Activated CD4-positive, alpha-beta T cell treated with anti-CD3 and anti-CD28 coated beads for 36 hours (primary cell): ENCODE data around the gene APOM. TPM values are rescaled to one million over a fixed set of nuclear protein-coding genes. Genes with fewer than 3 reads are reported as not detected.

Experiments used
- ATAC-seq: fragments of 200-7000 bp; cut with Tn5 transposase; one replicate; pipeline ENCODE4 v1.10.0; 2021; ENCODE audit warnings: mild to moderate bottlenecking, moderate library complexity
- CTCF ChIA-PET: fragments of 350-600 bp; sonication (Branson Sonifier 250); formaldehyde crosslinking; loops from one replicate; lab custom pipeline; 2021; ENCODE audit warnings: antibody characterized with exemption; lab: Charles Lee
- POLR2A ChIA-PET: fragments of 350-600 bp; sonication (Branson Sonifier 250); formaldehyde crosslinking; loops from one replicate; lab custom pipeline; 2021; ENCODE audit warnings: antibody characterized with exemption, inconsistent platforms; lab: Charles Lee
- DNase-seq: peaks from one replicate; pipeline ENCODE4 v3.0.0-alpha.2; 2020
- H3K27ac Mint-ChIP-seq: one replicate; pipeline ENCODE4 v1.8.0; 2021; ENCODE audit warnings: mixed read lengths
- H3K27me3 Mint-ChIP-seq: one replicate; pipeline ENCODE4 v1.8.0; 2021; ENCODE audit warnings: mixed read lengths
- H3K36me3 Mint-ChIP-seq: one replicate; pipeline ENCODE4 v1.8.0; 2021; ENCODE audit warnings: low read depth, mixed read lengths
- H3K4me1 Mint-ChIP-seq: one replicate; pipeline ENCODE4 v1.8.0; 2021; ENCODE audit warnings: mixed read lengths
- H3K4me3 Mint-ChIP-seq: one replicate; pipeline ENCODE4 v1.8.0; 2021; ENCODE audit warnings: mild to moderate bottlenecking, moderate library complexity, mixed read lengths
- H3K9me3 Mint-ChIP-seq: one replicate; pipeline ENCODE4 v1.8.0; 2021; ENCODE audit warnings: low read depth, mixed read lengths
- intact Hi-C, 2 experiments: fragments of 100-400 bp; cut with DNase I in 1 of 2; cut with micrococcal nuclease in 1 of 2; formaldehyde crosslinking; loops; one replicate each; pipeline versions ENCODE4 v1.14.2 to v1.15.1; 2022 to 2024; cut with DNase I, micrococcal nuclease
- total RNA-seq, 2 experiments: library from RNA; stranded (reverse); gene quantifications; one replicate each; pipeline ENCODE4 v1.2.3, GENCODE V29; 2021

Gene APOM
- total RNA-seq, 2 experiments from 2014 or later, result 3.4 to 4.0 TPM

- DNase-seq (no peak), ATAC-seq (no peak)
- ChIA-PET CTCF (no interaction called here), POLR2A (no interaction called here)
- no peaks in the 10 kb centered on the region for H3K9me3 Mint-ChIP-seq
- H3K4me3 Mint-ChIP-seq, result no peak overlapping the region
- intact Hi-C loops, result no loop called here
- H3K27me3 Mint-ChIP-seq, result no peaks in the 10 kb centered on the region
- H3K27ac Mint-ChIP-seq, result no peak overlapping the region
- H3K36me3 Mint-ChIP-seq, result peaks cover 81% of the 10 kb centered on the region
- no peaks in the 10 kb centered on the region for H3K4me1 Mint-ChIP-seq
These were observed 24.5 kb upstream of the APOM start for GRCh38 chr6:31631209-31631608.

- ChIA-PET CTCF (no interaction called here), POLR2A (no interaction called here)
- Mint-ChIP-seq H3K4me3 (no peak overlapping the region), H3K27me3 (no peaks in the 10 kb centered on the region), H3K36me3 (peaks cover 81% of the 10 kb centered on the region), H3K27ac (no peak overlapping the region), H3K9me3 (no peaks in the 10 kb centered on the region), H3K4me1 (no peaks in the 10 kb centered on the region)
- intact Hi-C loops, result no loop called here
- ATAC-seq (no peak), DNase-seq (no peak)
These were observed 23.9 kb upstream of the APOM start for GRCh38 chr6:31631681-31632278.

- intact Hi-C loops, result no loop called here
- no peak overlapping the region for H3K4me3 Mint-ChIP-seq
- no peak overlapping the region for H3K27ac Mint-ChIP-seq
- no peak for ATAC-seq
- H3K27me3 Mint-ChIP-seq, result no peaks in the 10 kb centered on the region
- ChIA-PET POLR2A (no interaction called here), CTCF (interaction anchor here (0.6 kb wide), 1 partner anchor 116 kb away, joined by 4 read pairs; no protein-coding TSS in a partner anchor)
- DNase-seq, result no peak
- H3K4me1 Mint-ChIP-seq, result no peaks in the 10 kb centered on the region
- H3K36me3 Mint-ChIP-seq, result peaks cover 81% of the 10 kb centered on the region
- H3K9me3 Mint-ChIP-seq, result no peaks in the 10 kb centered on the region
These were observed 23.3 kb upstream of the APOM start for GRCh38 chr6:31632279-31632946.

- H3K4me3 Mint-ChIP-seq, result no peak overlapping the region
- ATAC-seq (no peak), DNase-seq (no peak)
- ChIA-PET POLR2A (interaction anchor here (1.4 to 1.5 kb wide), 2 partner anchors 8 to 11 kb away, joined by 3 to 7 read pairs; no protein-coding TSS in a partner anchor), CTCF (no interaction called here)
- intact Hi-C loops, result no loop called here
- H3K4me1 Mint-ChIP-seq, result no peaks in the 10 kb centered on the region
- H3K9me3 Mint-ChIP-seq, result no peaks in the 10 kb centered on the region
- peaks cover 77% of the 10 kb centered on the region for H3K36me3 Mint-ChIP-seq
- H3K27ac Mint-ChIP-seq, result no peak overlapping the region
- H3K27me3 Mint-ChIP-seq, result no peaks in the 10 kb centered on the region
These were observed 22.2 kb upstream of the APOM start for GRCh38 chr6:31633447-31633846.

GRCh38 chr6:31634131-31634530, 21.6 kb upstream of the APOM start:
- Mint-ChIP-seq H3K36me3 (peaks cover 78% of the 10 kb centered on the region), H3K4me3 (no peak overlapping the region), H3K9me3 (no peaks in the 10 kb centered on the region), H3K4me1 (no peaks in the 10 kb centered on the region), H3K27ac (peak overlapping the region; percentile 56), H3K27me3 (no peaks in the 10 kb centered on the region)
- DNase-seq, result no peak
- ATAC-seq, result no peak
- intact Hi-C loops, result no loop called here
- ChIA-PET CTCF (interaction anchor here (0.8 kb wide), 1 partner anchor 242 kb away, joined by 3 read pairs; no protein-coding TSS in a partner anchor), POLR2A (interaction anchor here (1.4 to 1.5 kb wide), 2 partner anchors 8 to 11 kb away, joined by 3 to 7 read pairs; no protein-coding TSS in a partner anchor)

GRCh38 chr6:31634969-31635575, 20.6 kb upstream of the APOM start:
- Mint-ChIP-seq H3K9me3 (no peaks in the 10 kb centered on the region), H3K27ac (peak overlapping the region; percentile 17), H3K36me3 (peaks cover 74% of the 10 kb centered on the region), H3K4me3 (no peak overlapping the region), H3K4me1 (peaks cover 7% of the 10 kb centered on the region), H3K27me3 (no peaks in the 10 kb centered on the region)
- ATAC-seq, result no peak
- intact Hi-C loops, result no loop called here
- ChIA-PET POLR2A (interaction anchor here (0.7 to 1.5 kb wide), 5 partner anchors 8 to 12 kb away, joined by 3 to 7 read pairs (median 3); no protein-coding TSS in a partner anchor), CTCF (no interaction called here)
- no peak for DNase-seq

- Mint-ChIP-seq H3K4me3 (no peak overlapping the region), H3K36me3 (peaks cover 68% of the 10 kb centered on the region), H3K27ac (peak overlapping the region; percentile 61), H3K9me3 (no peaks in the 10 kb centered on the region), H3K4me1 (peaks cover 7% of the 10 kb centered on the region), H3K27me3 (no peaks in the 10 kb centered on the region)
- intact Hi-C loops, result no loop called here
- ChIA-PET CTCF (no interaction called here), POLR2A (interaction anchor here (0.6 to 3.6 kb wide), 4 partner anchors 9 to 101 kb away, joined by 3 to 29 read pairs (median 8); no protein-coding TSS in a partner anchor)
- ATAC-seq (no peak), DNase-seq (no peak)
These were observed 18.7 kb upstream of the APOM start for GRCh38 chr6:31636698-31637596.

- no peaks in the 10 kb centered on the region for H3K27me3 Mint-ChIP-seq
- DNase-seq, result no peak
- H3K9me3 Mint-ChIP-seq, result no peaks in the 10 kb centered on the region
- peak; percentile 9 for ATAC-seq
- CTCF ChIA-PET, result interaction anchor here (0.6 to 2.8 kb wide), 7 partner anchors 13 to 1723 kb away, joined by 3 to 8 read pairs (median 3); no protein-coding TSS in a partner anchor
- H3K4me3 Mint-ChIP-seq, result no peak overlapping the region
- peaks cover 51% of the 10 kb centered on the region for H3K36me3 Mint-ChIP-seq
- intact Hi-C loops, result no loop called here
- POLR2A ChIA-PET, result interaction anchor here (1.3 to 3.6 kb wide), 3 partner anchors 11 to 97 kb away, joined by 4 to 29 read pairs (median 11); partner anchors contain the start of gene DDX39B
- peaks cover 7% of the 10 kb centered on the region for H3K4me1 Mint-ChIP-seq
- peak overlapping the region; percentile 86 for H3K27ac Mint-ChIP-seq
These were observed 16.7 kb upstream of the APOM start for GRCh38 chr6:31639043-31639442.

- H3K9me3 Mint-ChIP-seq, result no peaks in the 10 kb centered on the region
- CTCF ChIA-PET, result interaction anchor here (0.6 to 2.8 kb wide), 6 partner anchors 11 to 1722 kb away, joined by 3 to 8 read pairs (median 3); no protein-coding TSS in a partner anchor
- POLR2A ChIA-PET, result interaction anchor here (1.3 to 3.6 kb wide), 3 partner anchors 11 to 98 kb away, joined by 4 to 29 read pairs (median 11); partner anchors contain the start of gene DDX39B
- ATAC-seq (peak; percentile 46), DNase-seq (peak; percentile 61)
- intact Hi-C loops, result no loop called here
- peak overlapping the region; percentile 86 for H3K27ac Mint-ChIP-seq
- H3K36me3 Mint-ChIP-seq, result peaks cover 52% of the 10 kb centered on the region
- peaks cover 7% of the 10 kb centered on the region for H3K4me1 Mint-ChIP-seq
- no peaks in the 10 kb centered on the region for H3K27me3 Mint-ChIP-seq
- no peak overlapping the region for H3K4me3 Mint-ChIP-seq
These were observed 16.2 kb upstream of the APOM start for GRCh38 chr6:31639449-31639861.

- DNase-seq, result no peak
- Mint-ChIP-seq H3K27me3 (no peaks in the 10 kb centered on the region), H3K27ac (peak overlapping the region; percentile 86), H3K4me3 (no peak overlapping the region), H3K9me3 (no peaks in the 10 kb centered on the region), H3K4me1 (peaks cover 7% of the 10 kb centered on the region), H3K36me3 (peaks cover 52% of the 10 kb centered on the region)
- ChIA-PET POLR2A (interaction anchor here (3.6 kb wide), 1 partner anchor 13 kb away, joined by 29 read pairs; no protein-coding TSS in a partner anchor), CTCF (interaction anchor here (0.5 to 0.7 kb wide), 2 partner anchors 11 to 606 kb away, joined by 3 read pairs; no protein-coding TSS in a partner anchor)
- ATAC-seq, result no peak
- intact Hi-C loops, result no loop called here
These were observed 15.1 kb upstream of the APOM start for GRCh38 chr6:31640612-31641011.
